ENCODE results near the gene VIPR1. TPM values are rescaled to one million over a fixed set of nuclear protein-coding genes. Genes with fewer than 3 reads are reported as not detected.

The VIPR1 gene
- total RNA-seq, 2 experiments from 2014 or later = 6.6 to 6.7 TPM

GRCh38 chr3:42537350-42537749 is 34.9 kb downstream of the VIPR1 start:
- no peak for ATAC-seq
- Mint-ChIP-seq H3K27ac (no peak overlapping the region), H3K4me1 (peaks cover 22% of the 10 kb centered on the region), H3K36me3 (ENCODE audit: low read depth) (no peaks in the 10 kb centered on the region), H3K27me3 (no peaks in the 10 kb centered on the region), H3K9me3 (ENCODE audit: low read depth) (no peaks in the 10 kb centered on the region), H3K4me3 (no peak overlapping the region)
- ChIA-PET CTCF (interaction anchor here (0.7 to 7.8 kb wide), 10 partner anchors 9 to 308 kb away, joined by 3 to 51 read pairs (median 4); partner anchors contain the start of gene VIPR1), POLR2A (no interaction called here)
- intact Hi-C loops (cut with DNase I, micrococcal nuclease) = loop anchor here in 1 of 2 experiments (5.0 kb wide), 1 partner anchor 290 kb away; no protein-coding TSS in a partner anchor
- DNase-seq = no peak

- Mint-ChIP-seq H3K4me3 (no peak overlapping the region), H3K36me3 (ENCODE audit: low read depth) (no peaks in the 10 kb centered on the region), H3K9me3 (ENCODE audit: low read depth) (no peaks in the 10 kb centered on the region), H3K4me1 (peaks cover 4% of the 10 kb centered on the region), H3K27me3 (no peaks in the 10 kb centered on the region), H3K27ac (no peak overlapping the region)
- POLR2A ChIA-PET = interaction anchor here (0.6 kb wide), 1 partner anchor 148 kb away, joined by 4 read pairs; no protein-coding TSS in a partner anchor
- DNase-seq (peak; percentile 78), ATAC-seq (peak; percentile 73)
- intact Hi-C loops (cut with DNase I, micrococcal nuclease) = loop anchor here (1.0 to 5.0 kb wide), 3 partner anchors 38 to 293 kb away; partner anchors contain the start of gene VIPR1 (in 2 of the 2)
- CTCF ChIA-PET = interaction anchor here (1.2 to 1.5 kb wide), 2 partner anchors 10 to 38 kb away, joined by 5 to 12 read pairs; partner anchors contain the start of gene VIPR1
Observed at GRCh38 chr3:42539871-42540714, 37.6 kb downstream of the VIPR1 start.

GRCh38 chr3:42541079-42541478 is 38.6 kb downstream of the VIPR1 start:
- no peaks in the 10 kb centered on the region for H3K36me3 Mint-ChIP-seq (ENCODE audit: low read depth)
- H3K4me3 Mint-ChIP-seq = no peak overlapping the region
- no peaks in the 10 kb centered on the region for H3K9me3 Mint-ChIP-seq (ENCODE audit: low read depth)
- intact Hi-C loops (cut with DNase I, micrococcal nuclease) = no loop called here
- peaks cover 4% of the 10 kb centered on the region for H3K4me1 Mint-ChIP-seq
- ATAC-seq (no peak), DNase-seq (no peak)
- CTCF ChIA-PET = interaction anchor here (0.6 to 1.5 kb wide), 3 partner anchors 11 to 311 kb away, joined by 3 to 4 read pairs (median 3); no protein-coding TSS in a partner anchor
- no peak overlapping the region for H3K27ac Mint-ChIP-seq
- POLR2A ChIA-PET = no interaction called here
- no peaks in the 10 kb centered on the region for H3K27me3 Mint-ChIP-seq

GRCh38 chr3:42544492-42545283 is 42.2 kb downstream of the VIPR1 start:
- Mint-ChIP-seq H3K27ac (no peak overlapping the region), H3K36me3 (ENCODE audit: low read depth) (no peaks in the 10 kb centered on the region), H3K4me3 (no peak overlapping the region), H3K27me3 (no peaks in the 10 kb centered on the region), H3K9me3 (ENCODE audit: low read depth) (no peaks in the 10 kb centered on the region), H3K4me1 (no peaks in the 10 kb centered on the region)
- DNase-seq = no peak
- ATAC-seq = no peak
- ChIA-PET POLR2A (no interaction called here), CTCF (interaction anchor here (0.6 to 4.8 kb wide), 8 partner anchors 8 to 645 kb away, joined by 3 to 37 read pairs (median 4); partner anchors contain the start of gene VIPR1)
- intact Hi-C loops (cut with DNase I, micrococcal nuclease) = loop anchor here in 1 of 2 experiments (5.0 kb wide), 1 partner anchor 338 kb away; no protein-coding TSS in a partner anchor

- Mint-ChIP-seq H3K9me3 (ENCODE audit: low read depth) (no peaks in the 10 kb centered on the region), H3K4me1 (no peaks in the 10 kb centered on the region), H3K27me3 (no peaks in the 10 kb centered on the region), H3K4me3 (no peak overlapping the region), H3K36me3 (ENCODE audit: low read depth) (peaks cover under 1% of the 10 kb centered on the region), H3K27ac (no peak overlapping the region)
- DNase-seq (no peak), ATAC-seq (no peak)
- intact Hi-C loops (cut with DNase I, micrococcal nuclease) = loop anchor here in 1 of 2 experiments (5.0 kb wide), 1 partner anchor 337 kb away; no protein-coding TSS in a partner anchor
- ChIA-PET POLR2A (no interaction called here), CTCF (interaction anchor here (0.6 to 4.8 kb wide), 10 partner anchors 9 to 298 kb away, joined by 3 to 37 read pairs (median 6); partner anchors contain the start of gene VIPR1)
Observed at GRCh38 chr3:42545284-42545900, 42.9 kb downstream of the VIPR1 start.

GRCh38 chr3:42546691-42547213 is 44.3 kb downstream of the VIPR1 start:
- ChIA-PET POLR2A (no interaction called here), CTCF (interaction anchor here (0.7 to 5.5 kb wide), 20 partner anchors 10 to 300 kb away, joined by 3 to 41 read pairs (median 5); partner anchors contain the start of genes SEC22C and VIPR1)
- H3K9me3 Mint-ChIP-seq (ENCODE audit: low read depth) = no peaks in the 10 kb centered on the region
- no peaks in the 10 kb centered on the region for H3K27me3 Mint-ChIP-seq
- H3K27ac Mint-ChIP-seq = no peak overlapping the region
- intact Hi-C loops (cut with DNase I, micrococcal nuclease) = loop anchor here in 1 of 2 experiments (1.0 to 5.0 kb wide), 2 partner anchors 299 to 336 kb away; no protein-coding TSS in a partner anchor
- no peak for ATAC-seq
- no peaks in the 10 kb centered on the region for H3K4me1 Mint-ChIP-seq
- no peak for DNase-seq
- peaks cover 4% of the 10 kb centered on the region for H3K36me3 Mint-ChIP-seq (ENCODE audit: low read depth)
- no peak overlapping the region for H3K4me3 Mint-ChIP-seq

- intact Hi-C loops (cut with DNase I, micrococcal nuclease) = loop anchor here in 1 of 2 experiments (1.0 to 5.0 kb wide), 2 partner anchors 300 to 335 kb away; no protein-coding TSS in a partner anchor
- no peaks in the 10 kb centered on the region for H3K27me3 Mint-ChIP-seq
- ATAC-seq = peak; percentile 77
- no peak overlapping the region for H3K4me3 Mint-ChIP-seq
- H3K36me3 Mint-ChIP-seq (ENCODE audit: low read depth) = peaks cover 7% of the 10 kb centered on the region
- CTCF ChIA-PET = interaction anchor here (0.7 to 5.5 kb wide), 15 partner anchors 11 to 300 kb away, joined by 3 to 41 read pairs (median 5); partner anchors contain the start of gene VIPR1
- POLR2A ChIA-PET = no interaction called here
- H3K4me1 Mint-ChIP-seq = no peaks in the 10 kb centered on the region
- no peak overlapping the region for H3K27ac Mint-ChIP-seq
- H3K9me3 Mint-ChIP-seq (ENCODE audit: low read depth) = no peaks in the 10 kb centered on the region
- DNase-seq = peak; percentile 80
Observed at GRCh38 chr3:42547401-42547945, 45.0 kb downstream of the VIPR1 start.

- peaks cover 19% of the 10 kb centered on the region for H3K36me3 Mint-ChIP-seq (ENCODE audit: low read depth)
- no peak for DNase-seq
- intact Hi-C loops (cut with DNase I, micrococcal nuclease) = loop anchor here in 1 of 2 experiments (5.0 kb wide), 1 partner anchor 333 kb away; no protein-coding TSS in a partner anchor
- H3K4me1 Mint-ChIP-seq = peaks cover 5% of the 10 kb centered on the region
- no peaks in the 10 kb centered on the region for H3K9me3 Mint-ChIP-seq (ENCODE audit: low read depth)
- no peak for ATAC-seq
- ChIA-PET CTCF (interaction anchor here (0.6 to 5.5 kb wide), 10 partner anchors 9 to 840 kb away, joined by 3 to 41 read pairs (median 3); partner anchors contain the start of gene VIPR1), POLR2A (interaction anchor here (0.6 kb wide), 1 partner anchor 146 kb away, joined by 7 read pairs; no protein-coding TSS in a partner anchor)
- H3K4me3 Mint-ChIP-seq = no peak overlapping the region
- no peak overlapping the region for H3K27ac Mint-ChIP-seq
- no peaks in the 10 kb centered on the region for H3K27me3 Mint-ChIP-seq
Observed at GRCh38 chr3:42549131-42549530, 46.7 kb downstream of the VIPR1 start.

- peaks cover 25% of the 10 kb centered on the region for H3K36me3 Mint-ChIP-seq (ENCODE audit: low read depth)
- H3K27ac Mint-ChIP-seq = no peak overlapping the region
- POLR2A ChIA-PET = no interaction called here
- CTCF ChIA-PET = interaction anchor here (0.7 to 5.5 kb wide), 8 partner anchors 10 to 539 kb away, joined by 3 to 41 read pairs (median 3); partner anchors contain the start of gene VIPR1
- H3K4me3 Mint-ChIP-seq = no peak overlapping the region
- intact Hi-C loops (cut with DNase I, micrococcal nuclease) = no loop called here
- H3K27me3 Mint-ChIP-seq = no peaks in the 10 kb centered on the region
- DNase-seq (no peak), ATAC-seq (no peak)
- H3K4me1 Mint-ChIP-seq = peaks cover 5% of the 10 kb centered on the region
- H3K9me3 Mint-ChIP-seq (ENCODE audit: low read depth) = no peaks in the 10 kb centered on the region
Observed at GRCh38 chr3:42550250-42550649, 47.8 kb downstream of the VIPR1 start.

- Mint-ChIP-seq H3K4me1 (peaks cover 30% of the 10 kb centered on the region), H3K4me3 (no peak overlapping the region), H3K36me3 (ENCODE audit: low read depth) (peaks cover 43% of the 10 kb centered on the region), H3K9me3 (ENCODE audit: low read depth) (no peaks in the 10 kb centered on the region), H3K27ac (no peak overlapping the region), H3K27me3 (no peaks in the 10 kb centered on the region)
- ATAC-seq = no peak
- no peak for DNase-seq
- ChIA-PET POLR2A (interaction anchor here (1.3 kb wide), 1 partner anchor 51 kb away, joined by 4 read pairs; no protein-coding TSS in a partner anchor), CTCF (interaction anchor here (0.7 to 1.7 kb wide), 8 partner anchors 11 to 362 kb away, joined by 3 to 6 read pairs (median 4); no protein-coding TSS in a partner anchor)
- intact Hi-C loops (cut with DNase I, micrococcal nuclease) = no loop called here
Observed at GRCh38 chr3:42552830-42553229, 50.4 kb downstream of the VIPR1 start.

Measured in activated CD4-positive, alpha-beta T cell treated with anti-CD3 and anti-CD28 coated beads for 36 hours (primary cell).